NCI-H1694 (cell line): ENCODE results near the gene LRRC18.

ENCODE experiments used
- DNase-seq: peaks from one replicate; lab custom pipeline; 2025; lab: John Stamatoyannopoulos, UW

LRRC18 gene

GRCh38 chr10:48907730-48908129, 31.9 kb downstream of the LRRC18 start:
- no peak for DNase-seq

- no peak for DNase-seq
Measured at GRCh38 chr10:48906841-48907240, 32.8 kb downstream of the LRRC18 start.

DNA sequence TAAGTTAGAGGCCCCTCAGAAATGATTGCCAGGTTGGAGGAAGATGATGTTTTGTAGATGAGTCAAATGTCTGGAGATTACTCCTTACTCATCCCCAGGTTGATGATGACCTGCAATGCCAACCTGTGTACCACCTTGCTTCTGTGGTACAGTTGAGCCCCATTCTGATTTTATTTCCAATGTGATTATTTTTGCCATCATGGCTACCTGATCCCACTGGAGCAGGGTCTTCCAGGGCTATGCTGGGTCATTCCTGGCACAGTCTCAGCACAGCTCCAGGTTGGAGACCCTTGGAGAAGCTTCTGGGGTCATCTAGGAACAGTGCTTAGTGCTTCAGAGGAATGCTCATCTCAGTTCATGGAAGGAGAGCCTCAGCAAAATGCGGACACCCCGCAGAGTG, 34.3 kb downstream of the LRRC18 start:
- no peak for DNase-seq

- DNase-seq, result no peak
Measured at GRCh38 chr10:48904861-48905260, 34.8 kb downstream of the LRRC18 start.

GRCh38 chr10:48903151-48903550, 36.5 kb downstream of the LRRC18 start:
- no peak for DNase-seq

DNA sequence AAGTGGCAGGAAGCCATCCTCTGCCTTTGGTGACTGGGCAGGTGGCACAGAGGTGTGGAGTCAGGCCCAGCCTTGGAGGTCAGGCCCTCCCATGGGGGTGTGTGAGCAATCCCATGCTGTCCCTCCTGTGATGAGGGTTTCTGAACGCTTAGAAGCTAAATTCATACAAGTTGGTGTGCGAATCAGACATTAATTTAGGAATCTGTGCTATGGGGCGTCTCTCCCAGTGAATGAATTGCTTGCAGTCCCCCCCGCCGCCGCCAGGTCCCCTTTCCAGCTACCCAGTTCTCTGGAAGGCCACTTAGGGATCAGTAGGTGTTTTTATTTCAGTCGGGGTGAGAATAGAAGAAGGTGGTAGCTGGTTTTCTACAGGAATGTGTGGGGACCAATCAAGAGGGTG, 37.5 kb downstream of the LRRC18 start:
- no peak for DNase-seq

DNA sequence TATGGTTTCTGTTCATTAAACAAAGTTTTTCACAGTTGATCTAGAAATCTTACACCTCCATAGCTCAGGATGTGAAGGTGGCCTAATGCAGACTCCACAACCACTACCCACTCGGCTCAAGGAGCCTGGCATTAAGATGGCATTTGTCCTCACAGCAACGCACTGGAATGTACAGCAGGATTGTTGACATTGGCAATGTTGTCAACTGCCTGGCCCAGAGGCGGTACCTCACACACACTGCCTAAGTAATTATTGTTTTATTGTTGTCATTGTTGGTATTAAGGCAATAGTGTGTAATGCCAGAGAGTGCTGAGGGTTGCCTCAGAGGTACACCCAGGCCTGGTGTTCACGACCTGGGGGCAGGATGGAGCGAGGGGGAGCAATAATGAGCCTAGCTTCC, 38.3 kb downstream of the LRRC18 start:
- DNase-seq, result no peak

DNA sequence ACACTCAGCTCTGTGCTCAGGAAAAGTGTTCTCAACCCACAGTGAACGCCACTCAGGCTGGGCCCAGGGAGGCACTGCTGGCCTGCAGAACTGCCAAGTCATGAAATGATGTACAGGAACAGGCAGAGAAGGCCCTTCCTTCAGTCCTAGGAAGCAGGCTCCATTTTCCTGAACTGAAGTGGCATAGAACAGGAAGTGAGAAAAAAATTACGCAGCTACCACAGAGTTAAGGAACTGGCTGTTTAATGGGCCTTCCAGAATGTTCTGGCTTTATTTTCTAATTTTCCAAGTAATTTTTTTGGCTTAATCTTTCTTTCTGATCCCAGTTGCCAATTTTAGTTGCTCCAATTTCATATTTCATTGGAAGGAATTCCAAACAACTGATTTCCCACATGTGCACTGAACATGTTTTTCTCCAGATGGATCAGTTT, 39.3 kb downstream of the LRRC18 start:
- no peak for DNase-seq

DNA sequence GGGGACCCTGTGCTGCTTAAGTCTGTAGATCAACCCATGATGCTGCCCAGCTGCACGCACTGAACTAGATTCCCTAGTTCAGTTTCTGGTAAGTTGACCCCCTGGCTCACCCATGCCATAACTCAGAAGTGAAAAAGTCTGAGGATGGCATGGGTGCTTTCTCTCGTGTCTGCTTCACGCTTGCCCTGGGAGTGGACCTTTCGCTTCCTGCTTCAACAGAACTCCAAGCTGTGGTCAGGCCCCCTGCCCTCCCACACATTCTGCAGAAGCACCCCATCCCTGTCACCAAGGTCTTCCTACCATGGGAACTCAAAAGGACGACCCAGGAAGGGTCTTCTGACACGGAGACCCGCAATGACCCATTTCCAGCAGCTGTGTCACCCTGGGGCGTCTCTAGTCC, 39.9 kb downstream of the LRRC18 start:
- no peak for DNase-seq

GRCh38 chr10:48898426-48898825, 41.2 kb downstream of the LRRC18 start:
- DNase-seq, result no peak

DNA sequence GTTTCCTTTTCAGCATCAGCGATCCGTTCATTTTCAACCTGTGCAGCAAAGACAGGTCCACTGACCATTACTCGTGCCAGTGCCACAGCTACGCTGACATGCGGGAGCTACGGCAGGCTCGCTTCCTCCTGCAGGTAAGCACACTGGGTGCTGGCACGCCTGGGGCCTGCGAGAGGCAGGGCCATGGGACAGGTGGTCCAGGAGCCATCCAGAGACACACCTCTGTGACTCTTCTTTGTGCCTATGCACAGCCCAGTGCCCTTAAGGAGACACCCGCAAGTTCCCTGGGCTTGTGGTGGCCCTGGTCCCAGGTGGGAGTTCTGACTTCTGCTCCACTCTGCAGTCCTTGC, 42.2 kb downstream of the LRRC18 start:
- no peak for DNase-seq

- no peak for DNase-seq
Measured at GRCh38 chr10:48896756-48897440, 42.7 kb downstream of the LRRC18 start.

- DNase-seq, result no peak
Measured at GRCh38 chr10:48895803-48896195, 43.8 kb downstream of the LRRC18 start.

DNA sequence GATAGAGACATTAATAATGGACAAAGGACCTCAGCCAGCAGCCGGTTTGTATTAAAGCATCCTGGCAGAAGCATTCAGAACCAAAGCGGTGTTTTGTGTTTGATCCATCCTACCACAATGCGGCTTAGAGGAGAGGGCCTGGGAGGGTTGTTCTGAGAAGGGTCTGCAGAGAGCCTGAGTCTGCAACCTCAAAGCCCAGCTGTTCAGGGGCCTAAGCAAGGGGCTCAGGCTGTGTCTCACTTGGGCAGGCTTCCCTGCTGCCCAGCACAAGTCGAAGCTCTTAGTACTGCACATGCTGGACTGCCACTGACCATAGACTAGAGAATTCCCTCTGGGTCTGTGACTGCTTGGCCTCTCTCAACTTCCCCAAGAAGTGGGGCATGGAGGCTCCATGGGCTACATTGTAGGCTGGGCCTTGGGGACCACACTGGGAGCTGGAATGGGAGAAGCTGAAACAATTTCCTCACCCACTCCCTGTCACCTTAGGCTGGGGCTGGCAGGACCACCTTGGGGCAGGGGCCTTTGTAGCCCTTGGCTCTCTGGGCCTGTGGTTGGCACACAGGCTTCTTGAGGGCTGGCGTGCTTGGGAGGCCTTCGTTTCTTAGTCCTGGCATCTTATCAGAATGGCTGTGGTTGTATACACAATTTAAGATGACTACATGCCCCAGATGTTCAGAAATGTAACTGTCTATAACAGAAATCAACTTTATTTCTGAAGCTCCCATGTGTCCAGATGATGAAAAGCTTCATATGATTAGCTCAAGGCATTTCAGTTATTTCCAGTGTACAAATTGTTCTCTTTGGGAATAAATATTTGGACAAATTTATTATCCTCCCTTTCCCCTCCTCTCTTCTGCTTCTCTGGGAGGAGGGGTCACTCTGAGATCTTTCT, 44.5 kb downstream of the LRRC18 start:
- no peak for DNase-seq

GRCh38 chr10:48890888-48891850, 48.5 kb downstream of the LRRC18 start:
- no peak for DNase-seq

- DNase-seq, result no peak
Measured at GRCh38 chr10:48887982-48888381, 51.7 kb downstream of the LRRC18 start.

GRCh38 chr10:48885376-48885775, 54.3 kb downstream of the LRRC18 start:
- no peak for DNase-seq

- no peak for DNase-seq
Measured at GRCh38 chr10:48884179-48885045, 55.2 kb downstream of the LRRC18 start.

GRCh38 chr10:48883701-48884100, 55.9 kb downstream of the LRRC18 start:
- no peak for DNase-seq

DNA sequence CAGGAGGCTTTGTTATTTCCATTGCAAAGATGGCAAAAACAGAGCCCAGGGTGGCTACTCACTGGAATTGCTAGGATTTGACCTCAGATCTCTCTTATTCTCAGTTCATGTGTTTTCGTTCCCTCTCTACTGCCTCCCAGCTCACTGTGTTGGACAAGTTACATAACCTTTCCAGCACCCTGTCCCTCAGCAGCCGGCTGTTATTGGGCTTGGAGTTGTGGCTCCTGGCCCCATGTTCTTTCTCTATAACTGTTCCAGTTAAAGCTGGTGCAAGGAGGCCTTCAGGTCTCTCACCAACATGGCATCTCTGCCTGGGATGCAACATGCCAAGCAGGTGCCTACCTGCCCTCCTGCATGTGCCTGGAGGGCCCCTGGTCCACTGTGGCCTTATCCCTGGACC, 56.8 kb downstream of the LRRC18 start:
- no peak for DNase-seq

DNA sequence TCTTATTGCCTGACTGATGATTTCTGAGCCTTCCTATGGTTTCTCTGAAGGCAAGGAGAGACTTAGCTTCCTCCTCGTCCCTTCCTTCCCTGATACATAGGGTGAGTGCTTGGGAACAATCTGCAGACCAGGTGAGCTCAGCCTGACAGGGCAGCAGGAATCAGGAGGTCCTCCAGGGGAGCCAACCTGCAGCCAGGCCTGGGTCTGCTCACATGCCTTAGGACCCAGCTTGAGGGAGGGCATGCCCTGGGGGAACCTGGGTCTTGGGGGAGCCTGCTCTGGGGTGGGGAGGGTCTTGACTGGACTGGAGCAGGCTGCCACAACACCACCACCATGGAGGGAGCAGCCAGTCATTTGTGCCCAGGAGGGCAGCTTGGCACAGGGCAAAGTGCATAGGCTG, 57.7 kb downstream of the LRRC18 start:
- DNase-seq, result no peak
